Glutamatergic neuron (in vitro differentiated cells): Measurements from ENCODE around the gene CUEDC1. TPM values are rescaled to one million over a fixed set of nuclear protein-coding genes. Genes with fewer than 3 reads are reported as not detected.

Source experiments
- DNase-seq: peaks from one replicate; pipeline ENCODE4 v3.0.0; 2022
- H3K27ac Mint-ChIP-seq: one replicate; pipeline ENCODE4 v1.8.0; 2020; ENCODE audit warnings: mild to moderate bottlenecking, mixed read lengths, inconsistent platforms; ENCODE audit not compliant: unreplicated experiment
- H3K27me3 Mint-ChIP-seq: one replicate; pipeline ENCODE4 v1.8.0; 2020; ENCODE audit warnings: mild to moderate bottlenecking, moderate library complexity, mixed read lengths, inconsistent platforms; ENCODE audit not compliant: unreplicated experiment
- H3K36me3 Mint-ChIP-seq: one replicate; pipeline ENCODE4 v1.8.0; 2020; ENCODE audit warnings: mild to moderate bottlenecking, mixed read lengths, inconsistent platforms; ENCODE audit not compliant: unreplicated experiment
- H3K4me1 Mint-ChIP-seq: one replicate; pipeline ENCODE4 v1.8.0; 2020; ENCODE audit warnings: mild to moderate bottlenecking, low read depth, mixed read lengths, inconsistent platforms; ENCODE audit not compliant: unreplicated experiment
- H3K4me3 Mint-ChIP-seq: one replicate; pipeline ENCODE4 v1.8.0; 2020; ENCODE audit warnings: mild to moderate bottlenecking, mixed read lengths, inconsistent platforms; ENCODE audit not compliant: unreplicated experiment
- H3K9me3 Mint-ChIP-seq: one replicate; pipeline ENCODE4 v1.8.0; 2020; ENCODE audit warnings: mild to moderate bottlenecking, moderate library complexity, mixed read lengths, inconsistent platforms; ENCODE audit not compliant: unreplicated experiment
- CTCF ChIP-seq: fragments of 200-600 bp; sonication (generic); IDR thresholded peaks from one replicate; pipeline ENCODE4 v1.5.0; 2021; ENCODE audit not compliant: partially characterized antibody, unreplicated experiment
- total RNA-seq: library from RNA; stranded (reverse); fragmentation: NEBNext Ultra II Directional; extraction: Animal tissue kit (Norgen Biotek cat#: 25700); gene quantifications from one replicate; pipeline ENCODE4 v1.2.1, GENCODE V29; 2021; ENCODE audit not compliant: unreplicated experiment

The CUEDC1 gene
- total RNA-seq, 1 donor from 2014 or later, result 22.9 TPM

GRCh38 chr17:57887161-57887560 lies 68.1 kb downstream of the CUEDC1 start:
- no peak overlapping the region for H3K4me3 Mint-ChIP-seq
- H3K27ac Mint-ChIP-seq, result no peak overlapping the region

GRCh38 chr17:57886020-57886419 lies 69.2 kb downstream of the CUEDC1 start:
- DNase-seq, result no peak
- TF ChIP-seq CTCF, result no peak
- Mint-ChIP-seq H3K27me3 (peaks cover 5% of the 10 kb centered on the region), H3K4me1 (peaks cover 23% of the 10 kb centered on the region), H3K4me3 (no peak overlapping the region), H3K36me3 (peaks cover 14% of the 10 kb centered on the region), H3K27ac (no peak overlapping the region), H3K9me3 (peaks cover 7% of the 10 kb centered on the region)

More at GRCh38 chr17:57887161-57887560, 68.1 kb downstream of the CUEDC1 start:
- DNase-seq, result no peak
- H3K9me3 Mint-ChIP-seq, result peaks cover 8% of the 10 kb centered on the region
- TF ChIP-seq CTCF, result no peak
- peaks cover 14% of the 10 kb centered on the region for H3K36me3 Mint-ChIP-seq
- peaks cover 26% of the 10 kb centered on the region for H3K4me1 Mint-ChIP-seq
- peaks cover 14% of the 10 kb centered on the region for H3K27me3 Mint-ChIP-seq

GRCh38 chr17:57885148-57885915 lies 69.9 kb downstream of the CUEDC1 start:
- Mint-ChIP-seq H3K27ac (no peak overlapping the region), H3K9me3 (peaks cover 7% of the 10 kb centered on the region), H3K36me3 (peaks cover 14% of the 10 kb centered on the region), H3K27me3 (peaks cover 4% of the 10 kb centered on the region), H3K4me3 (no peak overlapping the region), H3K4me1 (peaks cover 23% of the 10 kb centered on the region)
- TF ChIP-seq CTCF, result no peak
- no peak for DNase-seq

- Mint-ChIP-seq H3K27ac (no peak overlapping the region), H3K4me3 (no peak overlapping the region), H3K9me3 (peaks cover 13% of the 10 kb centered on the region), H3K36me3 (peaks cover 14% of the 10 kb centered on the region), H3K4me1 (peaks cover 21% of the 10 kb centered on the region), H3K27me3 (peaks cover 4% of the 10 kb centered on the region)
- TF ChIP-seq CTCF, result no peak
- DNase-seq, result no peak
Measured at GRCh38 chr17:57881783-57882351, 73.3 kb downstream of the CUEDC1 start.

GRCh38 chr17:57881143-57881542 lies 74.1 kb downstream of the CUEDC1 start:
- Mint-ChIP-seq H3K36me3 (peaks cover 14% of the 10 kb centered on the region), H3K4me3 (no peak overlapping the region), H3K27ac (no peak overlapping the region), H3K9me3 (peaks cover 15% of the 10 kb centered on the region), H3K4me1 (peaks cover 27% of the 10 kb centered on the region), H3K27me3 (peaks cover 4% of the 10 kb centered on the region)
- no peak for TF ChIP-seq CTCF
- no peak for DNase-seq
